ENCODE measurements around the gene ZRANB2.

ZRANB2 gene, protein sequence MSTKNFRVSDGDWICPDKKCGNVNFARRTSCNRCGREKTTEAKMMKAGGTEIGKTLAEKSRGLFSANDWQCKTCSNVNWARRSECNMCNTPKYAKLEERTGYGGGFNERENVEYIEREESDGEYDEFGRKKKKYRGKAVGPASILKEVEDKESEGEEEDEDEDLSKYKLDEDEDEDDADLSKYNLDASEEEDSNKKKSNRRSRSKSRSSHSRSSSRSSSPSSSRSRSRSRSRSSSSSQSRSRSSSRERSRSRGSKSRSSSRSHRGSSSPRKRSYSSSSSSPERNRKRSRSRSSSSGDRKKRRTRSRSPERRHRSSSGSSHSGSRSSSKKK

DNA sequence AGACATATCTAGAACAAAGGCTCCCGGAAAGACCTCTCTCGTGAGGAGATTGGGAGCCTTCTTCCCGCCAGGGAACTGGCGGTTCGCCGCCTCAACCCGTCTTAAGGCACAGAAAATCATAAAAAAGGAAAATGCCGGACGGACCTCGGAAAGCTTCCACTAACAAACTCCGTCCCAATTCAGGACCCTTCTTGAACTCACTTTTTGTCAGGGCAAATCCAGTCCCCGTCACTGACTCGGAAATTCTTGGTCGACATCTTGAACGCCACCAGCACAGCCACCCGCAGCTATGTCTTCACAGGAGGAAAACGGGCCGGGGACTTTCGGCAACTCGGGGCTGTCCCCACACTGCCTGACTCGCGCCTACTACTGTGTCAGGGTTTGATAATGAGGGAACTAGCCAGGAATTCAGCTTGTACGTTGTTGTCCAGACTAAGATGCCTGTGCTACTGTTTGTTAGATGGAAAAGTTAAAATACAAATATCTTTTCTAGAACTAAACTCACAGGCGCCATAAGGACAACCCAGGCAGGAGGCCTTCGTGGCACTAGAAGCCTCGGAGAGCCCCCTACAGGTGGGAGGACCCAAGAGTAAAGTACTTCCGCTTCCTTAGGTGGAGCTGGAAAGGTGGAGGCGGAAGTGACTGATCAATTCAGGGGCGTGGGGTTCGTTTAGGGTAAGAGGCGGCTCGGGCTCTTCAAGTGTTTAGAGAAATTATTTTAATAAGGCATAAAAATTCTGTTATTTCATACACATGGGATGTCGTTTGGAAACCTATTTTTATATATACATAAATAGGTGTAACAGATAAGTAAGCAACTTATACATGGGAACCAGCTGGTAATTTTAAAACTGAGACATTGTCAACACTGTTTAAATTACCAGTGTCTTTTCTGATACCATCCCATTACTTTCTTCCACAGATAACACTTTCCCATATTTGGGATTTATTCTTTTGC is at the start of gene ZRANB2:
TSS of gene ZRANB2 (minus strand) at position 297 of the 958 bp plus-strand sequence. CDS start at position 257, 40 bp downstream.
- peak; percentile 92 for DNase-seq

DNA sequence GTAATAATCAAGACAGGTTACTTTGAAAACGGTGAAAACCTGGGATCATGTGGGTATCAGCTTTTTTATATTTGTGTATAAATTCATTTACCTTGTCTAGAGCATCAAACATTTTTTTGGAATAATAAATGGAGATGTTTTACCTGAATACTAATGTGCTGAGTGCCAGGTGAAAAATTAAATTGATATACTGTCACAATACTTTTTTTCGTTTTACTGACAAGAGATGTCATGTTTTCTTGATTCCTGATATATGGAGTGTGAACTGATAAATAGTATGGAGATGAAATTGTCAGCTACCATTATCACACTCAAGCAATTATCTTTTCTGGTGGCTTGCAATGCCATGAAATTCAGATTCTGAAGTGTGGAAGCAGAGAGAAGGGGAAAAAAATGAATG is 47.2 kb upstream of the ZRANB2 start:
- DNase-seq: no peak

DNA sequence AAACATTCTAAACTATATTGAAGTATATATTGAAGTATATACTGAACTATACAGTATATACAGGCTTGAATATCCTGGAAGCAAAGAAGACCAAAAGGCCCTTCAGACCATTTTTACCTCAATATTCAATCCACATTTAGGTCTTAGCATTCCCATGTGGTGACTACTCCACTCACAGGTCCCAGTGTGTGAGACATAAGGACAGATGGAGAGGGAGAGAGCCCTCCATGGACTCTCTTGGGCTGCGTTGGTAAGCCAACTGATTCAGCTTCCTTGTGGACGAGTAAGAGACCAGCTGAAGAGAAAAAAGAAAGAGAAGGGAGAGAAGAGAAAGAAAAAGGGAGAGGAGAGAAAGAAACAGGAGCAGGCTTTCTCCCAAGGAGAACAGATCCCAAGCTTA is 37.3 kb upstream of the ZRANB2 start:
- no peak for DNase-seq

DNA sequence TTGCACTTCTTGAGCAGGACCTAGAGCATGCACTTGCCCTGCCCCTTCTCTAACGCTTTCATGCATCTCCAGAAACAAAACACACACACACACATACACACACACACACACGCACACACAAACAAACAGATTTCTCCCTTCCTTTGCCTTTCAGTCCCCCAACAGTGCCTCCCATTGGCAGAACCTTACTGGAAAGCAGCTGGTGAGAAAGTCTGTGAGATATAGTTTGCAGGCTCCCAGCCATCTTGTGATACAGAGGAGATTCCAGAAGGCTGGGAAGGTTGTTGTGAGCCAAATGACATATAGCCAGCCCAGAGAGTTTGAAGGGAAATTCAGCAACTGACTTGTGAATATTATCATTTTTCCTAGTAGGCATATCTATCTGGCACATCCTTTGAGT is 35.9 kb upstream of the ZRANB2 start:
- DNase-seq: no peak

DNA sequence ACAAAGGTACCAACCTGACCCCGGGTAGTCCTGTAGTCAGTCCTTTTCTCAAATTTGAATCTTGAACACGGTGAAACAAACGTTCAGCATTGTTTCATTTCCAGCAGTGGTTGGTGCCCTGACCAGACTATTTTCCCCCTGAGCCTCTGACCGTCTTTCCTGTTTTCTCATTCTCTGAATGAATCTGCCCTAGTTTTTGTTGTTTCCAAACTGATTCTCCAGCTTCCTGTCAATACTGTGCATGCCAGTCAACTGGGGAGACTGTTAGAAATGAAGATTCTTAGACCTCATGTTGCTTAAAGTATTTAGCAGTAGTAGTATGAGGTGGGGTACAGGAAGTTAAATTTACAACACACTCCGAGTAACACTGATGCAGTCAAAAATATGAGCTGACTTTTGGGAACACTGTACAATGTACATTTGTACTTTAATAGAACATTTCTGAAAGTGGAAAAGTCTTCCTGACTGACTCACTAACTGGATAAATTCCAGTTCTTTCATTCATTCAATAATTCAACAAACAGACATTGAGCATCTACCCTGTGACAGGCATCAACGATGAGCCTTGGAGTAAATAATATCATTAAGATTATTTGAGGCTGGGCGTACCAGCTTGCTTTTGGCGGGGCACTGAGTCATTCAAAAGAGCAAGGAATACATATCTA is 26.0 kb upstream of the ZRANB2 start:
- no peak for DNase-seq

DNA sequence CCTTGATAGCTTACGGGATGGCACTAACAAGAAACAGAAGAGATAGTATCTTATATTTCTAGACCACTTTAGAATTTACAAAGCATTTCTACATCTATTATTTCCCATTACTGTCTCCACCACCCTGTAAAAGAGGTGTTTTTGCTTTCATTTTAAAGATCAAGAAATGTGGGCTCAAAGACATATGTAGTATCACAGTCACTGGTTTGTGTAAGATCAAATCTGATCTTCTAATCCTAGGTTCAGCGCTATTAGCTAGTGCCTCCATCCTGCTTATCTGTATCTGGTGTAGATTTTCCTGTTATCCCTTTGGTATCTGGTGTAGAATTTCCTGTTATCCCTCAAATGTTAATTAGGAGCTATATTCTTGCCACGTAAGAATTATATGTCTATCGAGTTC is 23.6 kb upstream of the ZRANB2 start:
- DNase-seq: no peak

DNA sequence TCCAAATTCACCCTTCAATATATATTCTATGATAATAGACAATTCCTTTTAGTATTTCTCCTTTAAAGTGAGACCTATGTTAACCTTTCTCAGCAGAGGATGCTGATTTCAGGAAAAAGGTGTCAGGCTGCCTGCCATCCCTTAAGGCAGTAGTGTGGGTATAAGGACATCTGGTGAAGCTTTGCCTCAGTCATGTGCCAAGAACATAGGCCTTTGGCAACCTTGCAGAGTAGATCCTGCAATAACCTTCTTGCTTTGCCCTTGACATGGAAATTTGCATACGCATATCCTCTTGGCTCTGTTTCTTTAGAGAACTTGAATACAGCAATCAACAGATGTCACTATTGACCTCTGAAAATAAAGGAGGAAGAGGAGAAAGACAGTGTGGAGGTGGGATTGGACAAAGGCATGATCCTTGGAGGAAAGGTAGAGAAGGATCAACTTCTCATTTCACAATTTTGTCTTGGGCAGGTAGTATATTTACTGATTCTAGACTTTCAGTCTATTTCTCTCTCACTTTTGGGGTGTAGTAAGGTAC is 21.1 kb upstream of the ZRANB2 start:
- DNase-seq: no peak

DNA sequence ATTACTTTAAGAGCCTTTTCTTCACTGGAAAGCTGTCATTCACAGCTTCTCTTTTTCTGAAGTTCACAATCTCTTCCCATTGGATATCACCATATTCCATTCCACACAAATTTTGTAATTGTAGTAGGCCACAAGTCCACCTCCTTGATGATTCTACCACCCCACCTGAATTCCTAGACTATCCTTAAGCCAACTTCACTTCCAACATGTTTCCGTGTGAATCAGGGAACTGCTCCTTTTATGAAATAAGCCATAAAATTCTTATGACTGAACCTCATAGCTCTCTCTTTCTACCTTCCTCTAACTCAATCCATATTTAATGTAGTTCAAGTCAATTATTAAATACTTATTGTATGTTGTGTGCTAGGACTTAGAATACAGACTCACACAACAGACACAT is 16.6 kb upstream of the ZRANB2 start:
- DNase-seq: no peak

DNA sequence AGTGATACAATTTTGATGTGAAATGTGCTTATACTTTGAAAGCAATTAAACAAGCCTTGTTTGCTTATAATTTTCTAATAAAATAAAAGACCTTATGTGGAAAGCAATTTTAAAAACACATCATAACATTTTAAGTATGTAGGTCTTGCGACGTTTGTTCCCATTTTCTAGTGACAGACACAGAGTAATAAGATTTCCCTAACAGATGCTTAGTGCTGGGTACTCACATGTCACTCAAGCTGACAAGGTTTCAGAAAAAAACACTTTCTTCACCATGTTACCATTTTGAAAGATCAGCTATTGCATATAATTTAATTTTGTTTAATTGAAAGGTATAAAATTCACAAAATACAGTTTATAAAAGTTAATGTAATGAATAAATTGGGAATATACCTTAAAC is 14.1 kb upstream of the ZRANB2 start:
- no peak for DNase-seq

DNA sequence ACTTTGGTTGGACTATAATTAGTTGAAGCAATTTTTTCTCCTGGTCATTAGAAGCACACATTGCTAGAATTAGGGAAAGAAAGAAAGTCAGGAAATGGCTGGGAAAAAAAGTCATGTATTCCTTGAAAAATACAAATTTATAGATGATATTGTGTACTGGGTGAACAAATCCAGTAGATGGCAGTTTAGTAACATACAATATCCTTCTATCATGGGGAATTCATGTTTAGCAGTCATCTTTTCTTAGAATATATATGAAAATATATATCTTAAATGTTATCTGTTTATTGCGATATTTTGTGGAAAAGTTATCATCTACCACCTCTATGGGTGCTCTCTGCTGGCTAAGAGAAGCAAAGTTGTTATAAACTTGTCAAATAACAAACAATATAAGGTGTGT is 13.1 kb upstream of the ZRANB2 start:
- DNase-seq: no peak

DNA sequence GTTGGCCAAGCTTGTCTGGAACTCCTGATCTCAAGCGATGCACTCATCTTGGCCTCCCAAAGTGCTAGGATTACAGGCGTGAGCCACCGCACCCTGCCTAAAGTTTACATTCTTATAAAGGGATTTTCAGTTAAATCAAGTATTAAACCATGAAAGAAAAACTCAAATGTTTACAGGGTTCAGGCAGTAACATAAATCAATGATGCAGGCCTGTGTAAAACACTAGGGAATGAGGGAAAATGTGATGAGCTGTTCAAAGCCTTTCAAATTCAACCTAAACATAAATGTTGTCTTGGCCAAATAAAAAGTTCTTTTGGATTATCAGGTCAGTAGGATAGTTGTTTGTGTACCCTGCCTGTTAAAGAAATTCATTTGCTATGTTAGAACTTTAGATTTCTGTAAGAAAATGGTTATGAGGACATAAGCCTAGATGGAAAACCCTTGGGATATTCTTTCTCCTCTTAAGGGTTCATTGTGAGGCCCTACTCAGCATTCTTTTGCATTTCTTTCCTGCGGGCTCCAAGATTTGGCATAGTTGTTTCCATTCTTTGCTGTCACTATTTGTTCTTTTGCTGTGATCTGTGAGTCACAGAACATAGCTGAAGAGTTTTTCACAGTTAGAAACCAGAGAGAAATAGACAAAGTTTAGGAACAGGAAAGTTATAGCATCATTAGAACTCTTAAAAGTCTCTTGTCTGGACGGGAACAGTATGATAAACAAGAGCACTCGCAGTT is 8.9 kb upstream of the ZRANB2 start:
- DNase-seq: no peak

DNA sequence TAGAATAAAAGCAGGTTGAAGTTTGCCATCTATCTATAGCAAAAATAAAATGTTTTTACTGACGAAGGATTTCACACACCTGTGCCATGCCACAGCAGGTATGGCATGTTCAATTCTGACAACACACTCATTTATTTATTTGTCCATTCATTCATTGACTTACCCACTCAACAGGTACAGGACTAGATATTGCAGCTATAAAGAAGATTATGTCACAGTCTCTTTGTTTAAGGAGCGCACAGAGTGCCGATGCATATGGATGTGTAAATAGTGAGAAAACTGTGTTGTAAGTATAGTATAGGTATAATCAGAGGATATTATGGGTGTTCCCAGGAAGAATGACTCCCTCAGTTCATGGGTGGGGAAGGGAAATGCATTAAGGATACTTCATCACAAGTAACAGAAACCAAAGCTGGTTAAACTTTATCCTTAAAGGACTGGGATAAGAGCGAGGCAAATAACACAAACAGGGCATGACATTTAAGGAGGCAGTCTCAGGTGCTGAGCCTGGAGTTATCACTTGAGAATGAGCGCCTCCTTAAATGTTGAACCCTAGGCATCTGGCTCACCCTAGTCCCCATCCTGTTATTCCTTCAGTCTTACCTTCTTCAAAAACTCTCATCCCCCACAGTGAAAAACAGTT is 7.9 kb upstream of the ZRANB2 start:
- no peak for DNase-seq

DNA sequence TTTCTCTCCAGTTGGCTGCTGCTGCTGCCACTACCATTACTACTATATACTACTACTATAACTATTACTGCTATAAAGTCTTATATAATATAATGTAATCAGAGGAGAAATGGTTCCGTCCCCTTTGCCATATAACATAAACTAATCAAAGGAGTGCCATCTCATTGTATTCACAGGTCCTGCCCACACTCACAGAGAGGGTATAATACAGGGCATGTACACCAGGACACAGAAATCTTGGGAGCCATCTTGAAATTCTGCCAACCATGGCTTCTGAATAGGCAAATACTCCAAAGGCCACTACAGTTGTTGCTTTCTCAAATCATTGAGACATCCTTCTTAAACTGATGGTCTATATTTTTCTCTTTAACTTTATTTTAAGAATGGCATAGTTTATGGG is 6.9 kb upstream of the ZRANB2 start:
- DNase-seq: no peak

DNA sequence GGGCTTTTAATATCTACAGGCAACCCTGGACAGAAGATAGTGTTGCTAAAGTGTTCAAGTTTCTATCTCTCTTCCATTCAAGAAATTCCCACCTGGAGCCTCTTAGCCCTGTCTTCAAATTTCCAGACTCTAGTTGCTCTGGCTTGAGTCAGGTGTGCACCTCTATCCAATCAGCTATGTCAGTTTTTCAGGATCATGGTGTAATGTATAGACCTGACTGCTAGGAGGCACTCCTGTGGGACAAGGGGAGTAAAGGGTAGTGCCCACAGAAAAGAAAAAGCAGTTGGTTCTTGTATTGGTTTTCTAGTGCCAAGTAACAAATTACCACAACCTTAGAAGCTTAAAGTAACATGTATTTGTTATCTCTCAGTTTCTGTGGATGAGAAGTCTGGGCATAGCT is 6.2 kb upstream of the ZRANB2 start:
- DNase-seq: no peak

DNA sequence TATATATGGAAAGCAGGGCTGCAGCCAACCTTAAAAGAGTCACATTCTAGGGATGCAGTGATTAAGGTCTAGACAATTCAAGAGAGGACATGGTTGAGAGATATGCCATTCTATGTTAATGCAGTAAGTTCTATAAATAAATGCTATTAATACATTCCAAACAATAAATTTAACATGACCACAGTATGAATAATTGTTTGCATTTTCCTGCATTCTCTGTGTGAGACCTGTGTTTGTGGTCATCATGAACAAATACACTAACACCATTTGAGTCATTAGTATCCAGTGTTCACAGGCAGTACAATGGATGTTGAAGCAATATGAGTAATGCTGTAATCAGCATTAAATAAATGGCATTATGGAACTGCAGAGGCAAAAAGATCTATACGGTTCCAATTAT is 5.5 kb upstream of the ZRANB2 start:
- no peak for DNase-seq

DNA sequence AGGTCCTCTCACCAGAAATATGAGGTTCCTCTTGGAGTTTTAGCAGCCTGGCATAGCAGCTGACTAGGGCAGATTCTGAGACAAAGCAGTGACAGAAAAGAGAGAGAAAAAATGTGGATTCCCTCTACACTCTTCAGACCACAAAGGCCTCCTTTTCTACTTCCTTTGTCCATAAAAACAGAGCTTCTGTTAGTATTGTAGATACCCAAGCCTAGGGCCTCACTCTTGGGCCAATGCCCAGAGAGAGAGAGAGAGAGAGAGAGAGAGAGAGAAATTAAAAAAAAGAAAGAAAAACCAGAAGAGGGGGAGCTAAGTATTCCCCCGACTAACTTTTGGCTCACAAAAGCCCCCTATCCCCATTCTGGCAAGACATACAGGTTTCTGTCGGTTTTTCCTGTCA is 2.4 kb upstream of the ZRANB2 start:
- no peak for DNase-seq

DNA sequence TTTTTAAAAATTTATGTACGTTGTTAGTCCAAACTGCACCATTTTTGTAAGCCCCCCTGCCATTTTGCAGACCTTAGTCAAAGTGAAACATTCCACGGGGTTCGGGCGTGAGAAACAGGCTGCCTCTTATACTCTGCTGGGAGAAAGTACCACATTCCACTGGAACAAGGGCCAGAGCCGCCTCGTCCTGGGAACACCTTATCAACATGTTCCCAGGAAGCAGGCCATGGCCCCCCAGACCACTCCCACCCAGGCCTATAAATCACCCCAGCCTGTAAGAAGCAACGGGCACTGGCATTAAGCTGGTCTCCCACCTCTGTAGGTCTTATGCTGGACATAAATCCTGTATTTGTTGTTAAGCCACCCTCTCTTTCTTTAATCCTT is 854 bp upstream of the ZRANB2 start:
- no peak for DNase-seq

DNA sequence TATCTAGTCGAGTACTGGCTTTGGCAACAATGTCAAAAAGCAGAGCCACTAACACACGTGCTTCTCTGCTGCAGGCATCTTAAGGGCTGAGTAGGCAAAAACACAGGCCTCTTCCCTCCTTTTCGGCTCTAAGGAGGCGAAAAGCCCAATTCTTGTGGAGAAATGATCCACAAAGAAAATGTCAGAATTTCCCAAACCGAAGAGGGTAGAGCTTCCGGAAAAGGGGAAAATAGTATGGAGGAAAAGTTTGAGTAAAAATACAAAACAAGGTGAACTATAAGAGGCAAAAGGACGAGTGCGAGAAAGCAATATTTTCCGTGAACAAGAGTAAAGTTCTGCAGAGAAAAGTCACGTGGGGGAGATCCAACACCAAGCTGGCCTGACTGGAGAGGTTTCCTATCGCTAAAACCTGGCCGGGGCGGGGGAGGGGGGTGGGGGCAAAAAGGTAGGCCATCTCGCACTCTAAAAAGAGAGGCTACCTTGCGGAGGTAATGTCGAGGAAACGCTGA is 551 bp downstream of the ZRANB2 start:
- no peak for DNase-seq

DNA sequence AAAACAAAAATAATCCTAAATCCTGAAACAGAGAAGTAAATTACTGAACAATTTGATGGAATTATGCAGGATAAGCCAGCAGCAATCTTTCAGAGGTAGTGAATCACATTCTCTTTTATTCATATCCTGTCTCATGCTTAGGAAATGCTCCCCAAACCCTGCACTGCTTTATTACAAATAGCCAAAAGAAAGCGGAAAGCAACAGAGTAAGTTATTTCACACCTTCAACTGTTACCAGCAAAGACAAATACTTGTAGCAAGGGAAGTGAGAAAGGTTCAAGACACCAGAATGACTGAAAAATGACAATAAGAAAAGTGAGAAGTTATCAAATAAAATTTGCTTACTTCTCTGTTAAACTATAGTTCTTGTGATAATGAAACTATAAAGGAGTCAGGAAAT is 6.2 kb downstream of the ZRANB2 start:
- DNase-seq: no peak

DNA sequence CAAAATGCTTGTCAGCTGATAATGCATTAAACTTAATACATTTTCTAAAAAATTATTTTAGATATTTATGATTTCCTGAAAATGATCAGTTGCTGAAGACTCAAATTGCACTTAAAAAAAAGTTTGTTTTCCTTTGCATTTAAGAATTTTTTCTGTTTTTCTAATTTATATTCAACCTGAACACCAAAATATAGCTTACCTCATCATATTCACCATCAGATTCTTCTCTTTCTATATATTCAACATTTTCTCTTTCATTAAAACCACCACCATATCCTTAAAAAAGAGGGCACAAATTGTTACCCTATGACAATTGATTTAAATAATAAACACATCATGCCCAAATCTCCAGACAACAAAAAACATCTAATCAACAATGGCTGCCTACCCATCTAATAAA is 8.6 kb downstream of the ZRANB2 start:
- DNase-seq: no peak

DNA sequence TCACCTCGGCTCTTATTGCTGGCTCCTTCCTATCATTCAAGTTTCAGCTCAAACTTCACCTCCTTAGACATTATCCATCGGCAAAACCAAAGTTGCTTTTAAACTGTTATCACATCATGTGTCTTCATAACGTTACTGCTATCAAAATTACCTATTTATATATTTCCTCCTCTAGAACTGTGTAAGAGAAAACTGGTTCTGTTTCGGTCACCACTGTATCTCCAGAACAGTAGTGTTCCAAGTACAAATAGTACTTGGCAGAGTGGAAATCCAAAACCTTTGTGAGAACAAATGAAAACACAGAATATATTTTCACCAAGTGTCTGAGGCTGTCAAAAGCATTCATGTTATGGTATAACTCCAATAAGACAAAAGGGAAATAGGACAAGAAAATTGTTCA is 9.1 kb downstream of the ZRANB2 start:
- no peak for DNase-seq
